ENCODE measurements around the gene RFX7.

RFX7 gene

DNA sequence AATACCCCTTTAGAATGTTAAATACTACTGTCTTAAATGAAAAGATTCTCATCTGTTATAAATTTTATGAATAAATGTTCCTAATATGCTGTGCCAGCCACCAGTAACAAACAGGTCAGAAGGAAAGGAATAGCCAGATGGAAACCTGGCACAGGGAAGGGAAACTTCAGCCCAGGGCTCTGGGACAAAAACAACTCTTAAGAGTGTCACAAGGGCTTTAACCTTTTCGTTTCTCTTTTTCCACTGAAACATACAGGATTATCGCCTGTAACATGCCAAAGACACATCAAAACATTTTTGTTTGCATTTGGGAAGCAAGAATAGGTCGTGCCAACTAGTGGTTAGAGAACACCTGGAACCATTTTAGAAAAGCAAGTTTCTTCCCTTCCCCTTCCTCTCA lies 141.2 kb downstream of the RFX7 start:
- no peak for DNase-seq

DNA sequence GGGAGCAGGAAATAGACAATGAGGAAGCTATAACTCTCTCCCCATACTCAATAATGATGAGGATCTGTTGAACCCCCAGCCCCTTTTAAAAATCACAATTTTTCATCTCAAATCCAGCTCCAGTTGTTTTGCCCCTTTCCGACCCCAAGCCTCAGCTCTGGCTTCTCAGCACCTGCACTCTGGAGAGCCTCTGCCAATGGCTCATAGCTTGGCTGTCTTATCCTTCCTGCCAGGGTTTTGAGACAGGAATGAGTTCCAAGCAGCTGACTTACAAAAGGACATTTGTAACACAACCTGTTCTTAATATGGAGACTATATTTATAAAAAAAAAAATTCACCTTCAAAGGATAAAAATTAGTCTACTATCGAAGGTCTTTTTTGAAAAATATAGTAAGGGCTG lies 144.4 kb downstream of the RFX7 start:
- DNase-seq = no peak

DNA sequence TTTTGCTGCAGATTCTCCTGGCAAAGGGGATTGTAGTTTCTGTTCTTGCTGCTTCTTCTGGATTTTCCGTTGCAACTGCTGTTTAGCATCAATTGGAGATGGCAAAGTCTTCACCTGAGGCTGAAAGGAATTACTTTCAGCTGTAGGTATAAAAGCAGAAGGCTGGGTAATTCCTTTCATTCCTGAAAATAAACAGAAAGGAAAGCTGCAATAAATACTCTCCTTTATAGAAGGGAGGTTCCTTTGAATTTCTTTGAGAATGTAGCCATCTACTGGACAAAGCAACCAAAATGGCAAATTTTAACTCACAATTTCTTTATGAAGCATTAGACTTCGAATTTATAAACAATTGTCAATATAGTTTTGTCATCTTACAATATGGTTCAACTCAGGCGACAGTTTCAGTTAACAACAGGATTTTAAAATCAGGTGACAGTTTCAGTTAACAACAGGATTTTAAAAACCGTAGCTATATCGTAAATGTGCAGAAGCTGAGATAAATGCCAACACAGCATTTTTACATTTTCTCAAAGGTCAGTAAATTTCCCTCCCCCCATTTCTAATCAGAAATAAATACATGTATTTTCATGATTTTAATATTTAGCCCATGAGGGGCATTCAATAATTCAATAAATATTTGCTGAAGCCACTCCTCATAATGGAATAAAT lies 145.3 kb downstream of the RFX7 start:
- DNase-seq = no peak

DNA sequence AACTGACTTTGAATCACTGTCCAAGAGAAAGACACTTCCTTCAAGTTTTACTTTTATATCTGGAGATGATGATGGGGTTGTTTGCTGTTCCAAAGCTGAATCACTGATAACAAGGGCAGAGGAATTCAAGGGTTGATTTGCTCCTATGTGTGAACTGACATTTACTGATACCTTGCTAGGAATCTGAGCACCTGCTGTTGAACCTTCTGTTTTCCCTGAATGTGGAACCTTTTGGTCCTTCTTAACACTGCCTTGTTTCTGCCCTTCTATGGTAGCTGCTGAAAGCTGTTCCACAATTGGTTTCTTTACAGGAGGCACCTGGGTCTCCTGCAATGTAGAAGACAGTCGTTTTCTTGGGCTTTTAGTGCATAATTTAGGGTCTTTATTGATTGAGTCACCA lies 148.3 kb downstream of the RFX7 start:
- no peak for DNase-seq

DNA sequence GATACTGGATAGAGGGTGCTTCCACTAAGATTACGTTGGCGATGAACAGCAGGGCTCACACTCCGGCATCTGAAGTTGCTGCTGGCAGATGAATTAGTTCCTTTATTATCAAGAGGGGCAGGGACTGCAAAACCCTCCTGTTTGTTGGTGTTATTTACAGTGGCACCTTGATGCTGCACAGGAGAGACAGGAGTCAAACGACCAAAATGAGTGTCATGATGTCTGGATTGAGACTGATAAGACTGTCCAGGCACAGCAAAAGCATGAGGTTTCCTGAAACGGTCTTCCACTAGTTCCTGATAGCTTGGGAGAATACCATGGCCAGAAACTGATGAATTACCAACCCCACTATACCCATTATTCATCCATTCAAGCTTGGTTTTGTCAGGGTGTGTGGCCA lies 149.5 kb downstream of the RFX7 start:
- DNase-seq = no peak

DNA sequence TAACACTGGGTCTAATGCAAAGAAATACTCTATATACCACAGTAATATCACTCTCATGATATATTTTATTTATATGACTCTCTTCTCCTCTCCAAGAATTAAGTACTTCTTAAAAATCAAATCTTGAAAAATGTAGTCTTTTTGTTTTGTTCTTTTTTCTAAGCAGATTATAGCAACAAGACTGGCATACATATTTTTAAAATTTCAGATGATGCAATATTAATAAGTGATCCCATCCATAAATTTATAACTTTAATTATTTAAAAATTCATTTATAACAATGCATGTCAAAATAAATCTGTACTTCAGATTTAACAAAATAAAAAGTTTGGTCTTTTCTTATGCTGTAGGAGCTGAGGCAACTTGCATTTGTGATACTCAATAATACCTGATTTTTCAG lies 155.3 kb downstream of the RFX7 start:
- no peak for DNase-seq

DNA sequence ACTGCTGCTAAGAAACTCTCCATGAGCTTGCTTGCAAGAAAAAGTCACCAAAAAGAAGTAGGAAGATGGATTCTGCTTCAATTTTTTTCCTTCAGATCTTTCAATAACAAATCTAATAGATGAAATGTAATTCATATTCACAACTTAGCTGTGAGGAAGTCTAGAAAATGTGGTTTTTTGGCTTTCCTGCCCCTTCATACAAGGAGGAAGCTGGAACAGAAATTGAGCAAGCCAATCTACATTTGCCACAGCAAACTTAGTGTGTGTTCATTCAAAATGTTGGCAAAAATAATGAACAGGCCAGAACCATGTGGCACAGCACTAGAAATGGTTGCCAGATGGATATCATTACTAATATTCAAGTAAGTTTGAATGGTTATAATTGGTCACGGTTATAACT lies 157.1 kb downstream of the RFX7 start:
- no peak for DNase-seq

DNA sequence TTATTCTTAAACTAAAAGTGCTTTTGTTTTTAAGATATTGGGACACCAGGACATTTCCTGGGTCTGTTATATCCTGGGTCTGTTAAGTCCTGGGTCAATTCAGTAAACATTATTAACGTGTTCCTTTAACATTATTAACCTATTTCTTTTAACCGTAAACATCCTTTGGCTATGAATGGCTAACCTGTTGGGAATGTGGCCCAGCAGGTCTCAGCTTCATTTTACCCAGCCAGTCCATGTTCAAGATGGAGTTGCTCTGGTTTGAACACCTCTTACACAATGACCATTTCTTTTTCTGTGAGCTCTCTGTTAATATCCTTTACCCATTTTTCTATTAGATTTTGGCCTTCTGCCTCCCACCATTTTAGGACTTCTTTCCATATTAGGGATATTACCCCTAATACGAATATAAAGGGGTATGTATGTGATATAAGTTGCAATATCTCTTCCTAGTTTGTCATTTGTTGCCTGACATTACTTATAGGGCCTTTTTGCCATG lies 161.4 kb downstream of the RFX7 start:
- DNase-seq = no peak

DNA sequence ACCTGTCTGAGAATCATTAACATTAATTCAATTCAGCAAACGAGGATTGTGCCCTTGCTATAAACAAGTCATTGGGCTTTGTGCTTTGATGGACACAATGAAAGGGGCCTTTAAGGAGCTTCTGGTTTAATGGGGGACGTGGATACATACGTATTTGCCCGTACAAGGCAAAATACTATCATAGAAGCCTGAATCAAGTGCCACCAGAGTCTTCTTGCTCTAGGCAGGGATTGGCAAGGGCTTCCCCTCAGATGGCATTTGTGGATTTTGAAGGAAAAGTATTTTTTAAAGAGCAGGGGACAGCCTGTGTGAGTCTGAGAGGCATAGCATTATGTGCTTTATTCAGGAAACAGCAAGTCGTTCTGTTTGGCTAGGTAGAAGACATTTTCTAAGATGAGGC lies 166.6 kb downstream of the RFX7 start:
- DNase-seq = no peak

DNA sequence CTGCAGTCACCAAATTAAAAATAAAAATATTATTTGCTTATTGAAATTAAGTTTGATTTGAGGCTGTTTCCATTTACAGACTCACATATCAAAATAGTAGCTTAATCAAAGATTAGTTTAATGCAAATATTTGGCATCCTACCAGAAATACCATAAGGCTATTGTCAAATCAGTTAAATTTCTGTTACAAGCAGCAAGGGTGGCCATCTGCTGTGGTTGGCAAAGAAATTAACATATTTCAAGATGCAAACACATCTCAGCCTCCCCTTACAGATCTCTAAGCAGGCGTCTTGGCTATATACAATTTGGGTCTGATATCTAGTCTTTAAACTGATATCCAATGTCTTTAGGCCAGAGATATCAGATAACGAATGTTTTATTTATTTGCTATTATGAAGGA lies 167.0 kb downstream of the RFX7 start:
- DNase-seq = no peak

DNA sequence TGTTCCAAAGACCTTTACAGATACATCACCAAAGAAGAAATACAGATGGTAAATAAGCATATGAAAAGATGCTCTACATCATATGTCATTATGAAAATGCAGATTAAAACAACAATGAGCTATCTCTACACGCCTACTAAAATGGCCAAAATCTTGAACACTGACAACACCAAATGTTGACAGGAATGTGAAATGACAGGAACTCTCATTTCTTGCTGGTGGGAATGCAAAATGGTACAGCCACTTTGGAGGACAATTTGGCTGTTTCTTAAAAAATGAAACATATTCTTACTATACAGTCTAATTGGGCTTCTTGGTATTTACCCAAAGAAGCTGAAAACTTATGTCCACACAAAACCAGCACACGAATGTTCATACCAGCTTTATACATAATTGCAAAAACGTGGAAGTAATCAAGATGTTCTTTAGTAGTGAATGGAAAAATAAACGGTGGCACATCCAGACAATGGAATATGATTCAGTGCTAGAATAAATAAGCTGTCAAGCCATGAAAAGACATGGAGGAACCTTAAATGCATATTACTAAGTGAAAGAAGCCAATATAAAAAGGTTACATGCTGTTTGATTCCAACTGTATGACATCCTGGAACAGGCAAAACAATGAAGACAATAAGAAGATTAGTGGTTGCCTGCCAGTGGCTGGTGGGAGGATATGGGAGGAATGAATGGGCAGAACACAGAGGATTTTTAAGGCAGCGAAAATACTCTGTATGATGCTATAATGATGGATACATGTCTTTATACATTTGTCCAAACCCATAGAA lies 169.0 kb downstream of the RFX7 start:
- no peak for DNase-seq

DNA sequence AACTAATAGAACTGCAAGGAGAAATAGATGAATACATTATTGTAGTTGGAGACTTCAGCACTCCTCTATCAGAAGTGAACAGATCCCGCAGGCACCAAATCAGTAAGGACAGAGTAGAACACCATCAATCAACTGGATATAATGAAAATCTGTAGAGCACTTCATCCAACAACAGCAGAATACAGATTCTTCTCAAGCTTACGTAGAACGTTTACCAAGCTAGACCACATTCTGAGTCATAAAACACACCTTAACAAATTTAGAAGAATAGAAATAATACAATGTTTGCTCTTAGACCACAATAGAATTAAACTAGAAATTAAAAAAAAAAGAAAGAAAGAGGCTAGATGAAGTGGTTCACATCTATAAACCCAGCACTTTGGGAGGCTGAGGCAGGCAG lies 179.5 kb downstream of the RFX7 start:
- DNase-seq = no peak

DNA sequence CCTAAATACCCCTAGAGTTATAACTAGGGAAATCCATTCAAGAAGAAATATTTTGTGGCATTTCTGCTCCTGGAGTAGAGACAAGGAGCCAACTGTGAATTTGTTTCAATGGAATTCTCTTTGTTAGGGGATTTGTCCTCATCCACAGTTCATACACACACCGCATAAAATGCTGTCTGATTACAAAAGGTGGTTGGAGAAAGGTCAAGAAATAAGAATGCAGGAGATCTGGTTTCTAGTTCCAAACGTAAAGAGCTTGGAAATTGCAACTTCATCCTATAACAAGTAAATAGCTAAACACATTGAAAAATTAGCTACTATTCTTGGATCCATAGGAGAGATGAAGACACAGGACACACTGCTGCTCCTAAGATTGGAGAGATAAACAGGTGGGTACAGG lies 184.0 kb downstream of the RFX7 start:
- no peak for DNase-seq

DNA sequence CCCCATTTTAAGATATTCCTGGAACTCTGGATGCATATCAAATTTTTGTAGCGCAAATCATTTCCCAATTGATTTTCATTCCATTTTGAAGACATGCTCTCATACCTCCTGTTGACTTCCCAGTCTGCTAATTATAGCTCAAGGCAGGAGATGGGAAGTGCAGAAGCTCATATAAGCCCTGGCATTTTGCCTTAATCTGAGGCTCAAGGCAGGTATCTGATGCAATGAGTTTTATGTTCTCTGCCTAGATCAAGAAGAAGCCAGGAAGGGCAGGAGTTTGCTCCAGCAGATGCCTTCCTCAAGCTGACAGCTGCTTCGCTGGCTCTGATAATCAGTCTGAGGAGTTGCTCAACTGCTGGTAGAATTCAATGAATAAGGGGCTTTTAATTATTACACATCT lies 184.7 kb downstream of the RFX7 start:
- no peak for DNase-seq

DNA sequence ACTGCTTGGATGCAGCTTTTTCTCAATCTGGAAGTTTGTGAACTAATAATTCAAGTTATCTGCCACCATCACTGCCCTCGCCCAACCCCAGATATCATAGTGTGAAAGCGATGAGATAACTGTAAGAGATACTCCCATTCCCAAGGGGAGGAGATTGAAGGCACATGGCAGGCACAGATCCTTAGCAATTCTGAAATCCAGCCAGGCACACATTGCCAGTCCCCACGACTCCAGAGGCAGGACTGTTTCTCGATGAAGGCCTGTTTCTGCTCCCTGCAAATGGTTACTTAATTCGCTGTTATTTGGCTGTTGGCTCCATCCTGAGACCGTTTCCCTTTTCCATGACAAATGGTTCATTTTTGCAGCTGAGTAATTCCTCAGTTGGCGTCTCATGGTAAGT lies 187.1 kb downstream of the RFX7 start:
- no peak for DNase-seq

DNA sequence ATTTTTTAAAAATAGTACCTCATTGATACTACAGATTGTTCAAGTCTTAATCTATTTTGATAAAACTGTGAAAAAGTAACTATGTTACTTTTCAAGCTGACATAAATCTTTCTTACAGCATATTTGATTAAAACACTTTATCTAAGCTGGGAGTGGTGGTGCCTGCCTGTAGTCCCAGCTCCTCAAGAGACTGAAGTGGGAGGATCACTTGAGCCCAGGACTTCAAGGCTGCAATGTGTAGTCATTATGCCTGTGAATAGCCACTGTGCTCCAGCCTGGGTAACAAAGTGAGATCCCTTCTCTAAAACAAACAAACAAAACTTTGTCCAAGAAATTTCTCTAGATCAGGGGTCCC lies 190.7 kb downstream of the RFX7 start:
- DNase-seq = peak; percentile 10

DNA sequence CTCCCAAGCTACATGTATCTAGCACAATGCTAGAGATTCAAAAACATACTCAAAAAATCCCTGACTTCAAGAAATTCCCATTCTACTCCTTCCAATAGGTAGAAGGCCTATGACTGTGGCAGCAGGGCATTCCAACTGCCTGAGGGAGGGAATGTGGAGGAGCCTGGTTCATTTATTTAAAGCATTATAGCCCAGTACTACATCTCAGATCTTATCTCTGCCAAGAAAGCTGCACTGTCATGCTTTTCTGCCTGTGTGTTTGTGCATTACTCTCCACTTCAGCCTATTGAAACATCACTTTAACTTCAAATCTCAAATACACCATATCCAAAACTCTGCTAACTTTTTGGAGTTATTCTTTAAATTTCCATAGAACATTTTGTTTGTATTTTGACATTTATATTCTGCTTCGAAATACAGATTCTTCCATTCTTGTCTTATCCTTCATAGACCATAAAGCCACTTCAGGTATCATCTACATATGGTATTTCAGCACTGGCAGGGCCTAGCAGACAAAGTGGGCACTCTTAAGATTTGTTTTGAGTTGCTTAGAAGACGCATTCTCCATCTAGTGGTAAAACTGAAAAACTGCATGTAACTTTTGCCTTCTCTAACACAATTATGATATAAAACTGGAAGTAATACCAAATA lies 191.2 kb downstream of the RFX7 start:
- peak; percentile 57 for DNase-seq

DNA sequence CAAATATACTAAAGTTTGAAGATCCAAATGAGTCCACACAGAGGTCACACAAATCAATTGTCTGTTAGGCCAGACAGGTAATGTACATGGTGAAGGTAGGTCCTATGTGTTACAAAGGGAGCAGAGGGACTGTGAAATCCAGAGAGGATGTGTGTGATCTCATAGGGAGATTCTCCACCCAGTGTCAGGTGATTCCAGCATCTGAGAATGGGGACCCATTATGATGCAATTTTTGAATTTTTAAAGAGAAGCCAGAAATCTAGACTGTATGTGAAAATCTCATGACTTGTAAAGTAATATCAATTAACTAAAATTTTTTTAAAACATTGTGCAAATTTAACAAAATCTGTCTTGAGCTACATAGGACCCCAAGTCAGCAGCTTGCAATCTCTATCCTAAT lies 192.0 kb downstream of the RFX7 start:
- no peak for DNase-seq

DNA sequence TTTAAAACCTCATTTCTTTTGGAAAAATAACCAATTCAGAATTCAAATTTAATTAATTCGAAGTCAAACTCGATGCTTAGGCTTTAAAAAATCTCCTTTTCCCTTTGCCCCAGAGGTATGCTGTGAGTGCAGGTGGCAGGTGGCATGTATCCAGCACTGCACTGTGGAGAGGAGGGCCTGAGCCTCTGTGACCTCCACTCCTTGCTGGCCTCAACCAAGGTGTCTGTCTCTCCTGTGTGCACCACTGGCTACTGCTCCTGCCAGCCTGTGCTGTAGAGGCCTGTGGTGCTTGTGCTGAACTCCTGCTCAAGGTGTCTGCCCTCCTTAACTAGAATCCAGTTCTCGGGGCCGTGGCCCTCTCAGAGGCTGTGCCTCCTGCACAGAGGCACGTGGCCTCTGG lies 194.1 kb downstream of the RFX7 start:
- no peak for DNase-seq

DNA sequence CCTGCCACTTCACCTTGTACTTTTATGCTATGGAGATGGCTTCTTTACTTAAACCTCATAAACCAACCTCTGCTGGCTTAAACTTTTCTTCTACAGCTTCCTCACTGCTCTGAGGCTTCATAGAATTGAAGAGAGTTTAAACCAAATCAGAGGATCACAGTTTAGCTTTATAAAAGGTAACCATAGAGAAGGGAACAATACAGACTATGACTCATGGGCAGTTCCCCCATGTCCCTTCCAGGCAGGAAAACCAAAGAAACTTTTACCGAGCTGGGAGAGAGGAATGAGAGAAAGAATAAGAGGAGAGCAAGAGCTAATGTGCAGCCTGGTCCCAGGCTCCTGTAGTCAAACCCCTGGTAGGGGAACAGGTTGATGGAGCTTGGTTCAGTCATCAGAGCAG lies 196.3 kb downstream of the RFX7 start:
- no peak for DNase-seq

DNA sequence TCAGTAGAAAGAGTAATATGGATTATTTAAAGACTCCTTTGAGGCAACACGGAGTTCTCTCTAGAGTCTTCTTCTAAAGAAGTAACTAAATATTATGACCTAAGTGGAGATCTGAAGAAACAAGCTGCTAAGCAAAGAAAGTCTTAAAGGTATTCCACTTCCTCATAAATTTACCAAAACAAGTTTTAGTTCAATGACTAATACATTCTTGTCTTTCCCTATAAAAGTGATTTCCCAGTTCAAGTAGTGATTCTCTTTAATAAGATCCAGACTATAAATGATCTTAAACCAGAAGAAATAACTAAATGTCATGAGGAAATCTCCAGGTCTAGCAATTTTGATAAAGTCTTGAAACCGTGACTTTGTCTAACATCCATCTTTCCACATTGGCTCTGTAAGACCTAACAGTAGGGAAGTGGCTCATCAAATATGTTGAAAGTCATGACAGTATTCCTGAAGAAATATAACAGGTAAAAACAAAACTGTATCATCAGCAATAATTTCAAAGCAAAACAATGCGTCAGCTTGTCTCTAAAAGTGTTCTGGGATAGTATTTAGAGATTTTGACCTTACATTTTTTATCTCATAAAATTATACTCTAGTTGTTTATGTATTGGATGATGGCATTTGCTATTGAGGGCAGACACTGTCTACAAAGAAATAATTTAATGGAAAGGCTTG lies 198.5 kb downstream of the RFX7 start:
- peak; percentile 34 for DNase-seq

DNA sequence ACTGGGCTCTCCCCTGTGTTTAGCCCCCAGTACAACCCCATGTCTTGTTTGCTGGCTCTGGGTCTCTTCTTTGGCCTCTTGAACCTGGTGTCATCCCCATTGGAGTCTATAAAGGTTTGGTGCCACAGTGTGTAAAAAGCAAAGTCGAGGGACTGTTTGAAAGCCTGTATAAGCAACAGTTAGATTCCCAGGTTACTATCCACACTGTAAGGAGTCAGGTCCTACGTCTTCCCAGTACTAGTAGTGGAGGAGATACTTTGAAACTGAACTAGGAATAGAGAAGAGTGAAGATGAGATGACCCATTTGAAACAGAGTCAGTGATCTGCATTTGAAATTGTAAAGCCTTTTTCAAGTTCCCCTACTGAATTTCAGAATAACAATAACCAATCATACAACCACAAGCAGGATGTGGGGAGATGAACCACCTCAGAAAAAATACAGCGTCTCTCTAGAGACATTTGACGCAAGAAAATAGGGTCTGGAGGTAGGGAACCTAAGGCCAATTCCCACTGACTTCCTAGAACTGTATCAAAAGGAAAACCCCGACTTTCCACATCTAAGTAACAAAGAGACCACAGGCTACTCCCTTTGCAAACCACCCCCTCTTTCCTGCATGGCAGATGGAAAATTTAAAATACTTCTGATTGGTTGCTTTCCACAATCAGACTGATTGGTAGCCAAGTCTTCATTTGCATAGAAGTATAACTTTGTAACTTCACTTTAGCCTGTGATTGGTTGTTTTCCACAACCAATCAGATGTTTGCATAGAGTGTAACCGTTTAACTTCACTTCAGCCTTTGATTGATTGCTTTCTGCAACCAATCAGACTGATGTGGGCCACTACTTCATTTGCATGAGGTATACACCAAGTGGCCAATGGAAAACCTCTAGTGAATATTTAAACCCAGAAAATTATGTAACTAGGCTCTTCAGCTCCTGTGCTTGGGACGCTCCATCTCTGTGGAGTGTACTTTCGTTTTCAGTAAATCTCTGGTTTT lies 200.4 kb downstream of the RFX7 start:
- no peak for DNase-seq

All from EL (cell line).